Right ventricle myocardium superior (tissue), 1 donor: Measurements from ENCODE around the gene NTPCR. TPM values are rescaled to one million over a fixed set of nuclear protein-coding genes. Genes with fewer than 3 reads are reported as not detected.
"Not testable (repeated sequence)": the region's sequence is repeated elsewhere in the genome, so short reads cannot be mapped to it uniquely, and the experiment has no call there.

ENCODE experiments used
- ATAC-seq: fragments of 200-7000 bp; cut with Tn5 transposase; one replicate; pipeline ENCODE4 v1.9.1; 2020; ENCODE audit warnings: mild to moderate bottlenecking; ENCODE audit not compliant: poor library complexity
- DNase-seq: peaks from one replicate; pipeline ENCODE4 v3.0.0-alpha.2; 2020
- intact Hi-C: fragments of 100-400 bp; cut with DNase I; formaldehyde crosslinking; loops from one replicate; pipeline ENCODE4 v1.11.2; 2022
- total RNA-seq: library from RNA; stranded (reverse); fragmentation: NEBNext Ultra II Directional; extraction: Animal tissue kit (Norgen Biotek cat#: 25700); gene quantifications from one replicate; pipeline ENCODE4 v1.2.1, GENCODE V29; 2021
- donor health status: DM: no; HTN: yes; CAD: no; lungs with severe emphysema.

Gene NTPCR
- total RNA-seq, 1 donor from 2014 or later: 56.9 TPM

DNA sequence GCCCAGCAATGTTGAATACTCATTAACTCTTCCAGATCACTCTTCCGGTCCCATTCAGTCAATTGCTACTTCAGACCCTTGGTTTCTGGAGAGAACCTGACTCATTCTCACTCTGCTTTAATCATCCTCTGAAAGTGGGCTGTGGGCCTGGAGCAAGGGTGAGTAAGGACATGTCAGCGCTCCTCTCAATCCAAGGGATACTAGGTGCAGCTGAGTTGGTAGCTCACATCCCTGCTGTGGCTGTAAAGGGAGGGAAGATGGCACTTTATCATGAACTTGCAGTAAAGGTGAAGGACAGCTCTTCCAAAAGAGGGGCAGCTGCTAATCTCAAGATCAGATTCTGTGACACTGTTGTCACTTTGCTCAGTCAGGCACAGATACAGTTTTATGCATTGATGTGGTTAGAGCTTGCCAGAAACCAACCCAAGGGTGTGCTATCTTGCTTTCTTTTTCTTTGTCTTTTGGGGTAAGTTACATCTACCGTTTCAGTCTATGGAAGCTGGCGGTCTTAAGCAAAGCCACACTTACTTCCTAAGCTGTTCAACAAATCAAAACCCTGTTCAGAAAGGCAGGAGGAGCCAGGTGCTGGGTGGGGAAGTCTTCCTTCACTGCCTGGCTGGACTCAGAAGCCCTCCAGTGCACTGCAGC lies 26.5 kb upstream of the NTPCR start:
- intact Hi-C loops: no loop called here
- ATAC-seq (no peak), DNase-seq (no peak)

DNA sequence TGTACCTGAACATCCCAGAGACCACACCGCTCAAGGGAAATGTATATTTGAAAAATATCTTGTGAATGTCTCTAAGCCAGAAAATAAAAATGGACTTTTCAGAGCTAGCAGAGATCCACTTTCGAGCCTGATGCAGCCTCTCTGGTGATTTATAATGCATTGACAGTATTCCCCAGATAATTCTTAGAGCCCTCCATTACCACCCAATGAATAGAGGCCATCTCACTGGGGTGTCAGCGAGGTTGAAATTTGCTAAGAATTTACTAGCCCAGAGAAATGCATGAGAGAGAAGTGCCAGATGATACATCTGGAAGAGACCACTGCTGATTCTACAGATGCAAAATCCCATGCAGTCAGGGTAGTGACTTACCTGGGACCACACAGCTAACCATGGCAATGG lies 25.5 kb upstream of the NTPCR start:
- intact Hi-C loops: no loop called here
- DNase-seq: no peak
- ATAC-seq: no peak

GRCh38 chr1:232925421-232926220 lies 24.8 kb upstream of the NTPCR start:
- intact Hi-C loops: no loop called here
- peak; percentile 59 for ATAC-seq
- no peak for DNase-seq

GRCh38 chr1:232927166-232927565 lies 23.2 kb upstream of the NTPCR start:
- DNase-seq, intact Hi-C loops, ATAC-seq: not testable (repeated sequence)

GRCh38 chr1:232927830-232928505 lies 22.4 kb upstream of the NTPCR start:
- ATAC-seq: peak; percentile 83
- intact Hi-C loops: no loop called here
- DNase-seq: no peak

DNA sequence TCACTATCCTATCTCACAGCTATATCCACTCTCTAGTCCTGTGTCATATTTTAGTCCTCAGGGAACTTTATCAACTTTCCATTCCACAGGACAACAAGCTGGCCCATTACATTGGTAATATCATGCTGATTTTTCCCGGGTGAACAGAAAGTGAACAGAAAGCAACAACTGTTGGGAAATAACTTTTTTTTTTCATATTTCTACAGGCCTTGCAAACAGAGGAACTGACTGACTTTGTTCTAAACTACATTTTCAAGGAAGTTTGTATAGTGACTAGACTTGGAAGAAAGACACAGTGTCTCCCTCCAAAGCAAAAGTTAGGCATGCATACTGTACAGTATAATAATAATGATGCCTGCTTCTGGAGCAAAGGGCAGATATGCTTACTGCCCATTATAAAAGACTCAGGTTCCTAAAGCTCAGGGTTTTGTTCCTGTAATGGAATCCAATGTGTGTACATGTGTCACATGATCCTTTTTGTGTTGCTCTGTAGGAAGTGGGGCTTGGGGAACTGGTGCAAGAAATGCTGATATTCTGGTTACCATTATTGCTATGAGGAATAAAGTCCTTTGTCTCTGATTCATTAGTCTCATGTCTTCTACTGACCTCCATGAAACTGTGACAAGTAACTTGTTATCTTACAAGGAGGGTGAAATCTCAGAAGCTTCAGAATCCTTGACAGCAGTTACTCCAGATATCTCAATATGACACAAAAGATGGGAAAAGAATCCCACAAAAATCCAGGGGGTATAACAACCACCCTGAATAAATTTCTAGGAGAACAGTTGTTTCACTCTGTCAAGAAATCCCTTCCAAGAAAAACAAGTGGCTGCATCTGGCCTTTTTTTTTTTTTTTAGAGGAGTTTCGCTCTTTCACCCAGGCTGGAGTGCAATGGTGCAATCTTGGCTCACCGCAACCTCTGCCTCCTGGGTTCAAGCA lies 17.7 kb upstream of the NTPCR start:
- DNase-seq (no peak), ATAC-seq (no peak)
- intact Hi-C loops: no loop called here

DNA sequence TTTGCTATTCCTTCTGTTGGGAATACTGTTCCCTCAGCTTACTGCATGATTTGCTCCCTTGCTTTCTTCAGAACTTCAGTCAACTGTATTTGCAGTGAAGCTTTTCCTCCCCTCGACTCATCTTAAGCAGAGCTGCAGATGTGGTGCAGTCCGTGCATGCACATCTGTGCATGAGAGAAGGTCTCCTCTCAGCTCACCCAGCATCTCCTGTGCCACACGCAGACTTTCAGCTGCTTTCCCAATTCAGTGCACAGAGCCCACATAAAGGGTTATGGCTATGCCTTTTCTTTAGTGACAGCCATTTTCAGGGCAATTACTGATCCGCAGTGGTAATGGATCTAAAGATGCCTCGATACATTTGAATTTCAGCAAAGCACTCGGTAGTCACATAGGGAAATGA lies 13.5 kb upstream of the NTPCR start:
- ATAC-seq: no peak
- intact Hi-C loops: no loop called here
- DNase-seq: no peak

- no peak for ATAC-seq
- intact Hi-C loops: no loop called here
These were observed 12.6 kb upstream of the NTPCR start for GRCh38 chr1:232937741-232938375.

DNA sequence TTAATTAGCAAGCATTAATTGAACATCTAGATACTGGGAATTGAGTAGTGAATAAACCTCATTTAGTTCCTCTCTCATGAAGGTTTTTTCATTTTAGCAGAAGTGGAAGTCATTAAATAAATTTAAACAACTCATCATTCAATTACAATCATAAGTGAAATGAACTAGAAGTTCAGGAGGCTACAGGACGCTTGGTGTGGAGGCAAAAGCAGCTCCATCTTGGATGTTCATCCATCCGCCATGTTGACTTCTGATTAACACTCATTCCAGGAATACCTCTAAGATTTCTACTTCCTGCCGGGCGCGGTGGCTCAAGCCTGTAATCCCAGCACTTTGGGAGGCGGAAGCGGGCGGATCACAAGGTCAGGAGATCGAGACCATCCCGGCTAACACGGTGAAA lies 11.5 kb upstream of the NTPCR start:
- ATAC-seq (no peak), DNase-seq (no peak)

More at GRCh38 chr1:232937741-232938375, 12.6 kb upstream of the NTPCR start:
- DNase-seq: no peak

GRCh38 chr1:232939748-232940147 lies 10.7 kb upstream of the NTPCR start:
- DNase-seq (no peak), ATAC-seq (no peak)
- intact Hi-C loops: no loop called here

More for the DNA sequence above, 11.5 kb upstream of the NTPCR start:
- intact Hi-C loops: no loop called here

- intact Hi-C loops: no loop called here
- no peak for DNase-seq
- ATAC-seq: no peak
These were observed 10.1 kb upstream of the NTPCR start for GRCh38 chr1:232940262-232940661.

GRCh38 chr1:232942413-232943294 lies 7.8 kb upstream of the NTPCR start:
- intact Hi-C loops: no loop called here
- ATAC-seq: peak; percentile 31
- no peak for DNase-seq

DNA sequence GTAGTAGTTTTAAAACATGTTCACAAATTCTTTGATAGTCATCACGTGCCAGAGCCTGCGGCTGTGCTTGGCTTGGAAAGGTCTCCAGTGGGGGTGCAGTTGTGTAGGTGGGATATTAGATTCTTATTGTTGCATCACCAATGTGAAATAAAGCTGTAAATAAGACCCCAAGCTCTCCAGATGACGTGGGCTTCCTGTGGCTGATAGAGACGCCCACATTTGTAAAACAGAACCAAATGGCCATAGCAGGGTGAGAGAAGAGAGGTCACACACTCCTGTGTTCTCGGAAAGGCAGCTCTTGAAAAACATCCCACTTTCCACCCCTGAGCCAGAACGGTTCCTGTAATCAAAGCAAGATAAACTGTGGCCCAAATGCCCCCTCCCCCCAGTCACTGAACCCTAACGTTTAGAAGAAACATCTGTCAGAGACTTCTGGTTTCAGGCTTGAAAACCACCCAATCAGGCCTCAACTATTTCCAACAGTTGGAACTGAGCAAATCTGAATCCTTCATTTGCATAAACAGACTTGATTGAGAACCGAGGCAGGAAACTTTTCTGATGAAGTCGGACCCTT lies 6.6 kb upstream of the NTPCR start:
- intact Hi-C loops: no loop called here
- DNase-seq (no peak), ATAC-seq (no peak)

DNA sequence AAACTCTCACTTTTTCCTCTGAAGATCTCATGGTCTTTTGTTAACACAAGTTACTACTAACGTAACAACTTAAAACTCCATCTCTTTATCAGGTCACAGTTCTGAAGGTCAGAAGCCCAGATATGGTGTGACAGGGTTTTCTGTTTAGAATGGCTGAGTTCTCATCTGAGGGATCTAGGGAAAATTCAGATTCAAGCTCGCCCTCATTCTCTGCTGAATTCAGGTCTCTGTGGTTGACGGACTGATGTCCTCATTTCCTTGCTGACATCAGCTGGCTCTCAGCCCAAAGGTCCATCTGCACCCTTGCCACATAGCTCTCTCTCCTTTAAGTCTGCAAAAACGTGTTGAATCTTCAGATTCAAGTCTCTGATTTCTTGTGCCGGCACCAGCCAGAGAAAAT lies 6.1 kb upstream of the NTPCR start:
- no peak for ATAC-seq
- DNase-seq: no peak
- intact Hi-C loops: no loop called here

DNA sequence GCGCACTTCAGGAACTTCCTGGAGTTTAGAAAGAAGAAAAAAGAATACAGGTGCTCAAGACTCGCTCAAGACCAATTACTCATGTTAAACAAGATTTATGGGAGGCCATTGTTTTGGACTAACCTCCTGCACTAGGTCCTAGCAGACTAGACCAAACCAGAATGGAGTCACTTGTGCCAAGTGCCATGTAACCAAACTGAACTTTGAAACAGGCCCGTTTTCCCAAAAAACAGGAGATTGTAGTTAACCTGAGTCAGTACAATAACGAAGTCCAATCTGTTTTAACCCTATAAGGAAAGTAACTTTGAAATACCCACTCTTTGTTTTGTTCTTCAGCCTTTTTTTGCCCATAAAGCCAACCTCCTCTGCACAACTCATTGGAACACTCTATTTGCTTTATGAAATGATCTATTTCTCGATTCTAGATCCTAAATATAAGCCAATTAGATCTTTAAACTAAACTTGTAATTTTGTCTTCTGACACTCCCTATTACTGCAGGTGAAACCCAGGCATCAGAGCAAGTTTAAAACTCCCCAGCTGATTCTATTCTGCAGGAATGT lies 695 bp upstream of the NTPCR start:
- DNase-seq (no peak), ATAC-seq (no peak)
- intact Hi-C loops: no loop called here

GRCh38 chr1:232951180-232951579 lies 769 bp downstream of the NTPCR start:
- ATAC-seq (peak; percentile 40), DNase-seq (no peak)
- intact Hi-C loops: no loop called here

DNA sequence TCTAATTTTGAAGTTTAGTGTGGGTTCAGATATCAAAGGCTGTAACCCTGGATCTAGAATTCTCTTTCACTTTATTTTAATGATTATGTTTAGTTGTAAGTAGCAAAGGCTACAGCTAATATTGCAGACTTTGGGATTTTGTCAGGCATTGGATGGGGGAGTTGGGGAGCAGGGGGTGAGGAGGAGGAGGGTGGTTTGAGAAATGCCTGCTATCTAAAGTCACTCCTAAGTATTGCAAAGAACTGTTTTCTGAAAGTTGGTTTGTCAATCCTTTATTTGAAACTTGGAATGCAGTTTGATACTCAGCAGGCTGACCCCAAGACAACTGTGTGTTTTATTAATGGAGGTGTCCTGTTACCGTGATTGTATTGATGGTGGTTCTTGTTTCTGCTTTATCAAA lies 1.2 kb downstream of the NTPCR start:
- ATAC-seq: no peak
- intact Hi-C loops: no loop called here
- no peak for DNase-seq
